HepG2 (cell line): ENCODE measurements around the gene CTSW. TPM values are rescaled to one million over a fixed set of nuclear protein-coding genes. Genes with fewer than 3 reads are reported as not detected.
A peak's percentile ranks its signal among the peaks of the same experiment; 100 is the strongest.

Experiments
- EEA1 ChIP-seq: sonication (generic); formaldehyde crosslinking; IDR thresholded peaks from 2 replicates; pipeline ENCODE4 v1.5.1; 2020; ENCODE audit warnings: mild to moderate bottlenecking, missing genetic modification reagents, borderline replicate concordance
- FOXA1 ChIP-seq, 2 experiments: fragments of 450-650 bp in 1 of 2; sonication (generic) in 1 of 2; formaldehyde crosslinking in 1 of 2; IDR thresholded peaks; 2 replicates each; pipeline versions ENCODE4 v1.4.0 to v1.6.1; 2016 to 2020; ENCODE audit warnings: missing genetic modification reagents in 1 of 2
- GABPA ChIP-seq, 2 experiments: IDR thresholded peaks; 2 replicates each; pipeline ENCODE4 v1.6.1; 2011 to 2016; ENCODE audit warnings: low read depth in 2 of 2, low read length in 1 of 2, missing biosample characterization in 1 of 2, missing genetic modification characterization in 1 of 2
- KDM5B ChIP-seq: sonication (generic); formaldehyde crosslinking; IDR thresholded peaks from 2 replicates; pipeline ENCODE4 v1.4.0; 2020; ENCODE audit warnings: missing genetic modification reagents, mild to moderate bottlenecking, borderline replicate concordance
- POLR2AphosphoS5 ChIP-seq: IDR thresholded peaks from 2 replicates; pipeline ENCODE4 v1.6.1; 2012; ENCODE audit warnings: low read depth, low read length
- RERE ChIP-seq: IDR thresholded peaks from 2 replicates; pipeline ENCODE4 v1.6.1; 2016; ENCODE audit warnings: low read depth, missing genetic modification reagents, missing compliant biosample characterization
- SMYD3 ChIP-seq: sonication (generic); formaldehyde crosslinking; IDR thresholded peaks from 2 replicates; pipeline ENCODE4 v1.8.1; 2023; ENCODE audit warnings: mild to moderate bottlenecking, missing genetic modification reagents
- TFDP1 ChIP-seq: IDR thresholded peaks from 2 replicates; pipeline ENCODE4 v1.6.1; 2016; ENCODE audit warnings: missing compliant biosample characterization, missing genetic modification reagents, borderline replicate concordance
- THAP9 ChIP-seq: sonication (generic); formaldehyde crosslinking; IDR thresholded peaks from 2 replicates; pipeline ENCODE4; 2020; ENCODE audit warnings: missing genetic modification reagents, mild to moderate bottlenecking, borderline replicate concordance
- ZNF124 ChIP-seq: sonication (generic); formaldehyde crosslinking; IDR thresholded peaks from 2 replicates; pipeline ENCODE4 v1.4.0; 2020; ENCODE audit warnings: missing genetic modification reagents
- ZNF562 ChIP-seq: sonication (generic); formaldehyde crosslinking; IDR thresholded peaks from 2 replicates; pipeline ENCODE4 v1.8.0; 2022; ENCODE audit warnings: missing genetic modification reagents, borderline replicate concordance
- ZNF7 ChIP-seq: IDR thresholded peaks from 2 replicates; pipeline ENCODE4 v1.6.1; 2016; ENCODE audit warnings: missing biosample characterization, missing genetic modification reagents
- ZNF703 ChIP-seq: sonication (generic); formaldehyde crosslinking; IDR thresholded peaks from 2 replicates; pipeline ENCODE4 v1.5.1; 2020; ENCODE audit warnings: missing genetic modification reagents, mild to moderate bottlenecking, moderate library complexity, borderline replicate concordance
- ZNF746 ChIP-seq: sonication (generic); formaldehyde crosslinking; IDR thresholded peaks from 2 replicates; pipeline ENCODE4 v1.8.0; 2022; ENCODE audit warnings: mild to moderate bottlenecking, missing genetic modification reagents
- ZNF782 ChIP-seq: sonication (generic); formaldehyde crosslinking; IDR thresholded peaks from 2 replicates; pipeline ENCODE4 v1.4.0; 2020; ENCODE audit warnings: missing genetic modification reagents, mild to moderate bottlenecking, borderline replicate concordance
- ZUFSP ChIP-seq: sonication (generic); formaldehyde crosslinking; IDR thresholded peaks from 2 replicates; pipeline ENCODE4 v1.9.0; 2021; ENCODE audit warnings: missing genetic modification reagents, mild to moderate bottlenecking, borderline replicate concordance
- polyA plus RNA-seq, 8 experiments: library from polyadenylated mRNA; depleted of rRNA in 3 of 8; stranded (reverse) in 7 of 8; unstranded in 1 of 8; fragments of >200 nt; fragmentation: Illumina TruSeq in 4 of 8; extraction: Trizol in 4 of 8; gene quantifications; 2 replicates each; pipeline versions ENCODE4 v1.2.1 to v1.2.3, GENCODE V29; 2011 to 2016; ENCODE audit warnings: low read depth in 4 of 8, missing spikeins in 1 of 8, mixed read lengths in 1 of 8; ENCODE audit not compliant: insufficient read depth in 1 of 8
- total RNA-seq, 5 experiments: library from RNA; depleted of rRNA; stranded (reverse); fragments of >200 nt; fragmentation: Illumina TruSeq; extraction: Trizol; gene quantifications; 2 replicates each; pipeline ENCODE4 v1.2.3, GENCODE V29; 2016; ENCODE audit warnings: low read depth in 1 of 5

The CTSW gene
- total and polyA plus RNA-seq, 2 of the 13 experiments (the other 11 are each of a cell fraction or from before 2014, with no cell fraction given) = 0.09 TPM; not detected in 1

- TF ChIP-seq ZNF124 (CRISPR knock-in tag) = peak; percentile 47; the same call in 1 of the 2 replicates
- no peak; the same call in 1 of the 2 replicates for TF ChIP-seq ZNF782
- no peak for TF ChIP-seq GABPA (IDR thresholded peaks at IDR 0.05; ENCODE audit: low read depth, low read length)
- no peak for TF ChIP-seq GABPA (CRISPR knock-in tag; IDR thresholded peaks at IDR 0.05; ENCODE audit: low read depth)
- TF ChIP-seq ZNF703 (CRISPR knock-in tag) = 0 out of 2 replicates have a peak, but pooled peaks have one; percentile 43
- TF ChIP-seq ZNF562 = peak; percentile 66; the same call in 1 of the 2 replicates
- TF ChIP-seq FOXA1 (IDR thresholded peaks at IDR 0.05) = no peak
- no peak for TF ChIP-seq FOXA1 (CRISPR knock-in tag; IDR thresholded peaks at IDR 0.05)
- no peak; the same call in 1 of the 2 replicates for TF ChIP-seq THAP9 (CRISPR knock-in tag)
- no peak for TF ChIP-seq ZNF7
- TF ChIP-seq ZUFSP (CRISPR knock-in tag) = no peak
- TF ChIP-seq EEA1 (CRISPR knock-in tag) = peak; percentile 87; the same call in 1 of the 2 replicates
- peak; percentile 90; the same call in 1 of the 2 replicates for TF ChIP-seq TFDP1 (CRISPR knock-in tag)
- no peak for TF ChIP-seq SMYD3 (CRISPR knock-in tag)
- no peak for TF ChIP-seq RERE (CRISPR knock-in tag)
- TF ChIP-seq KDM5B (CRISPR knock-in tag) = peak; percentile 71; the same call in 1 of the 2 replicates
- TF ChIP-seq ZNF746 (CRISPR knock-in tag) = no peak; the same call in 1 of the 2 replicates
- peak; percentile 89 for TF ChIP-seq POLR2AphosphoS5
Observed at GRCh38 chr11:65890324-65891218, 10.9 kb downstream of the CTSW start, which contains the start of gene CCDC85B (continued).
